Measurements from ENCODE around the gene HTATSF1.

HTATSF1 gene

GRCh38 chrX:136497556-136498052 lies at the start of gene HTATSF1:
TSS of gene HTATSF1 (plus strand) at chrX:136497592. CDS start at chrX:136497685, 93 bp downstream.
- no peak for DNase-seq

GRCh38 chrX:136447968-136448367 lies 49.4 kb upstream of the HTATSF1 start:
- DNase-seq, result no peak

GRCh38 chrX:136450050-136450830 lies 47.2 kb upstream of the HTATSF1 start:
- DNase-seq, result no peak

- no peak for DNase-seq
Observed at GRCh38 chrX:136452614-136453013, 44.8 kb upstream of the HTATSF1 start.

- no peak for DNase-seq
Observed at GRCh38 chrX:136453114-136453513, 44.3 kb upstream of the HTATSF1 start.

GRCh38 chrX:136453771-136454170 lies 43.6 kb upstream of the HTATSF1 start:
- DNase-seq, result no peak

- no peak for DNase-seq
Observed at GRCh38 chrX:136456133-136456532, 41.3 kb upstream of the HTATSF1 start.

- no peak for DNase-seq
Observed at GRCh38 chrX:136457303-136457917, 40.0 kb upstream of the HTATSF1 start.

- DNase-seq, result no peak
Observed at GRCh38 chrX:136464589-136464988, 32.8 kb upstream of the HTATSF1 start.

GRCh38 chrX:136467303-136467702 lies 30.1 kb upstream of the HTATSF1 start:
- no peak for DNase-seq

- no peak for DNase-seq
Observed at GRCh38 chrX:136468391-136469103, 28.8 kb upstream of the HTATSF1 start.

GRCh38 chrX:136473663-136474062 lies 23.7 kb upstream of the HTATSF1 start:
- no peak for DNase-seq

- DNase-seq, result no peak
Observed at GRCh38 chrX:136475236-136475635, 22.2 kb upstream of the HTATSF1 start.

- no peak for DNase-seq
Observed at GRCh38 chrX:136476501-136476900, 20.9 kb upstream of the HTATSF1 start.

GRCh38 chrX:136477026-136477425 lies 20.4 kb upstream of the HTATSF1 start:
- DNase-seq, result no peak

GRCh38 chrX:136480383-136480782 lies 17.0 kb upstream of the HTATSF1 start:
- no peak for DNase-seq

GRCh38 chrX:136487647-136488046 lies 9.7 kb upstream of the HTATSF1 start, which contains the start of gene BRS3:
TSS of gene BRS3 (plus strand) at chrX:136487947. CDS start at chrX:136488115, 168 bp downstream.
- no peak for DNase-seq

GRCh38 chrX:136488706-136489105 lies 8.7 kb upstream of the HTATSF1 start:
- no peak for DNase-seq

- no peak for DNase-seq
Observed at GRCh38 chrX:136491832-136492231, 5.6 kb upstream of the HTATSF1 start.

- DNase-seq, result no peak
Observed at GRCh38 chrX:136493011-136493410, 4.4 kb upstream of the HTATSF1 start.

GRCh38 chrX:136495043-136495442 lies 2.3 kb upstream of the HTATSF1 start:
- no peak for DNase-seq

GRCh38 chrX:136496186-136496763 lies 1.1 kb upstream of the HTATSF1 start:
- no peak for DNase-seq

Measured in stimulated activated naive CD4-positive, alpha-beta T cell (primary cell).